IMR-90 (cell line): ENCODE measurements around the gene GPR139. TPM values are rescaled to one million over a fixed set of nuclear protein-coding genes. Genes with fewer than 3 reads are reported as not detected.

ENCODE experiments used
- ATAC-seq: fragments of 200-7000 bp; cut with Tn5 transposase; 2 replicates; pipeline ENCODE4 v1.9.1; 2020; ENCODE audit warnings: low read depth, mild to moderate bottlenecking, moderate library complexity
- BruUV-seq: library from RNA; stranded (reverse); fragments of 400-500 nt; replicated peaks from 2 replicates; lab custom pipeline; 2021; lab: Mats Ljungman, UMichigan
- CTCF ChIA-PET: fragments of 300-600 bp; formaldehyde crosslinking; extraction: SDS; loops from one replicate; lab custom pipeline; 2021; ENCODE audit warnings: antibody characterized with exemption; lab: Yijun Ruan, JAX
- POLR2A ChIA-PET: fragments of 300-600 bp; sonication (Branson Sonifier 250); formaldehyde crosslinking; loops from one replicate; lab custom pipeline; 2022; ENCODE audit warnings: antibody characterized with exemption; ENCODE audit not compliant: unreplicated experiment; lab: Charles Lee
- DNase-seq: peaks from one replicate; pipeline ENCODE4 v3.0.0; 2013
- H2AFZ ChIP-seq: replicated peaks from 2 replicates; pipeline ENCODE3; 2013; ENCODE audit warnings: low read length, mild to moderate bottlenecking; ENCODE audit not compliant: poor library complexity
- H2AK5ac ChIP-seq: 2 replicates; pipeline ENCODE4 v1.6.1; 2013; ENCODE audit warnings: low read depth, low read length, inconsistent platforms
- H2AK9ac ChIP-seq: replicated peaks from 2 replicates; pipeline ENCODE3; 2013; ENCODE audit warnings: mild to moderate bottlenecking, low read depth, low read length, moderate library complexity; ENCODE audit not compliant: poor library complexity
- H2BK120ac ChIP-seq: 2 replicates; pipeline ENCODE4 v1.6.1; 2013; ENCODE audit warnings: low read depth, low read length, inconsistent platforms
- H2BK15ac ChIP-seq: 3 replicates; pipeline ENCODE4 v1.6.1; 2013; ENCODE audit warnings: low read depth, low read length, inconsistent platforms
- H2BK20ac ChIP-seq: 2 replicates; pipeline ENCODE4 v1.6.1; 2013; ENCODE audit warnings: low read depth, mild to moderate bottlenecking, inconsistent platforms, low read length, moderate library complexity
- H2BK5ac ChIP-seq: 2 replicates; pipeline ENCODE4 v1.6.1; 2013; ENCODE audit warnings: mild to moderate bottlenecking, low read depth, low read length, inconsistent platforms; ENCODE audit not compliant: poor library complexity, severe bottlenecking
- H3K14ac ChIP-seq: replicated peaks from 2 replicates; pipeline ENCODE4 v1.6.1; 2013; ENCODE audit warnings: low read depth, low read length, inconsistent platforms
- H3K18ac ChIP-seq: 2 replicates; pipeline ENCODE4 v1.6.1; 2013; ENCODE audit warnings: low read depth, low read length, control low read depth
- H3K23ac ChIP-seq: 2 replicates; pipeline ENCODE4 v1.6.1; 2013; ENCODE audit warnings: low read depth, low read length, inconsistent platforms
- H3K27ac ChIP-seq: 2 replicates; pipeline ENCODE4 v1.5.1; 2013; ENCODE audit warnings: mild to moderate bottlenecking, control low read depth, low read length; ENCODE audit not compliant: insufficient read depth
- H3K27me3 ChIP-seq: 2 replicates; pipeline ENCODE4 v1.6.1; 2013; ENCODE audit warnings: low read length; ENCODE audit not compliant: control insufficient read depth, insufficient read depth
- H3K36me3 ChIP-seq: 2 replicates; pipeline ENCODE4 v1.6.1; 2013; ENCODE audit warnings: low read length, mixed read lengths; ENCODE audit not compliant: control insufficient read depth, insufficient read depth
- H3K4ac ChIP-seq: 2 replicates; pipeline ENCODE4 v1.6.1; 2013; ENCODE audit warnings: low read depth, low read length, inconsistent platforms
- H3K4me1 ChIP-seq: 2 replicates; pipeline ENCODE4 v1.6.1; 2013; ENCODE audit warnings: low read length, mixed read lengths; ENCODE audit not compliant: control insufficient read depth, insufficient read depth
- H3K4me2 ChIP-seq: 2 replicates; pipeline ENCODE4 v1.6.1; 2013; ENCODE audit warnings: low read depth, mild to moderate bottlenecking, control low read depth, low read length, moderate library complexity
- H3K4me3 ChIP-seq: 2 replicates; pipeline ENCODE4 v1.5.1; 2013; ENCODE audit warnings: low read depth, mild to moderate bottlenecking, control low read depth, low read length, moderate library complexity; ENCODE audit not compliant: insufficient read depth
- H3K56ac ChIP-seq: 2 replicates; pipeline ENCODE4 v1.6.1; 2013; ENCODE audit warnings: low read length, inconsistent platforms; ENCODE audit not compliant: insufficient read depth; ENCODE audit errors: extremely low read depth
- H3K79me1 ChIP-seq, 2 experiments: 2 replicates each; pipeline ENCODE4 v1.6.1; 2013; ENCODE audit warnings: low read length in 2 of 2, inconsistent platforms in 1 of 2, low read depth in 1 of 2
- H3K9ac ChIP-seq: 2 replicates; pipeline ENCODE4 v1.6.1; 2013; ENCODE audit warnings: low read depth, low read length, control low read depth
- H3K9me1 ChIP-seq: 2 replicates; pipeline ENCODE4 v1.6.1; 2013; ENCODE audit warnings: low read length, inconsistent platforms; ENCODE audit not compliant: insufficient read depth
- H3K9me3 ChIP-seq: 2 replicates; pipeline ENCODE4 v1.6.1; 2013; ENCODE audit warnings: low read length; ENCODE audit not compliant: control insufficient read depth, insufficient read depth
- H4K20me1 ChIP-seq: 2 replicates; pipeline ENCODE4 v1.6.1; 2013; ENCODE audit warnings: low read length, inconsistent platforms; ENCODE audit not compliant: insufficient read depth
- H4K5ac ChIP-seq: 2 replicates; pipeline ENCODE4 v1.6.1; 2013; ENCODE audit warnings: mild to moderate bottlenecking, low read depth, low read length, control low read depth
- H4K8ac ChIP-seq, 2 experiments: 2 replicates each; pipeline ENCODE4 v1.6.1; 2013; ENCODE audit warnings: low read depth in 2 of 2, low read length in 2 of 2, control low read depth in 1 of 2, inconsistent platforms in 1 of 2
- H4K91ac ChIP-seq: 2 replicates; pipeline ENCODE4 v1.6.1; 2013; ENCODE audit warnings: low read depth, low read length, inconsistent platforms; ENCODE audit not compliant: insufficient read depth
- BHLHE40 ChIP-seq: fragments of 150-350 bp; IDR thresholded peaks from 2 replicates; pipeline ENCODE4 v1.6.1; 2016; ENCODE audit warnings: mild to moderate bottlenecking, low read depth, low read length
- CEBPB ChIP-seq: IDR thresholded peaks from 2 replicates; pipeline ENCODE4 v1.6.1; 2012; ENCODE audit warnings: low read depth, low read length, improper control_type of control experiment
- CHD1 ChIP-seq: IDR thresholded peaks from 2 replicates; pipeline ENCODE4 v1.6.1; 2012; ENCODE audit warnings: low read depth, low read length, improper control_type of control experiment
- CTCF ChIP-seq: conservative IDR thresholded peaks from 2 replicates; pipeline ENCODE4 v1.5.1; 2012; ENCODE audit warnings: mild to moderate bottlenecking, low read depth, low read length, improper control_type of control experiment
- MAFK ChIP-seq: IDR thresholded peaks from 2 replicates; pipeline ENCODE4 v1.6.1; 2012; ENCODE audit warnings: low read depth, low read length, improper control_type of control experiment
- MXI1 ChIP-seq: IDR thresholded peaks from 2 replicates; pipeline ENCODE4 v1.6.1; 2012; ENCODE audit warnings: low read depth, mild to moderate bottlenecking, low read length, moderate library complexity, borderline replicate concordance
- POLR2A ChIP-seq: IDR thresholded peaks from 2 replicates; pipeline ENCODE4 v1.6.1; 2012; ENCODE audit warnings: mild to moderate bottlenecking, low read depth, low read length
- RAD21 ChIP-seq: IDR thresholded peaks from 2 replicates; pipeline ENCODE4 v1.6.1; 2012; ENCODE audit warnings: low read length, improper control_type of control experiment
- RCOR1 ChIP-seq: IDR thresholded peaks from 2 replicates; pipeline ENCODE4 v1.6.1; 2012; ENCODE audit warnings: mild to moderate bottlenecking, low read length, improper control_type of control experiment; ENCODE audit not compliant: insufficient replicate concordance
- WGBS, 2 experiments: methylation state at CpG; one replicate each; pipeline versions ENCODE4 v1.1.5 to v1.1.7; 2013; ENCODE audit warnings: missing lambda C conversion rate in 2 of 2; ENCODE audit not compliant: insufficient read length in 1 of 2; ENCODE audit errors: extremely low coverage in 2 of 2; 5-methylcytosine and 5-hydroxymethylcytosine counted together
- dilution Hi-C: fragments of 300-500 bp; cut with HindIII; formaldehyde crosslinking; loops from one replicate; pipeline ENCODE4 v1.14.3; 2018; ENCODE audit warnings: low sequenced_read_pairs; ENCODE audit not compliant: unreplicated experiment
- in situ Hi-C: fragments of 300-500 bp; cut with MboI; formaldehyde crosslinking; loops from 3 replicates; pipeline ENCODE4 v1.14.3; 2019; ENCODE audit warnings: low sequenced_read_pairs, inconsistent platforms, mixed read lengths
- intact Hi-C: fragments of 100-400 bp; cut with micrococcal nuclease; formaldehyde crosslinking; loops from 2 replicates; pipeline ENCODE4 v1.10.0; 2022
- polyA plus RNA-seq, 3 experiments: library from polyadenylated mRNA; depleted of rRNA; stranded (reverse); fragments of >200 nt; gene quantifications; 2 replicates each; pipeline ENCODE4 v1.2.3, GENCODE V29; 2012; ENCODE audit warnings: low replicate concordance in 1 of 3
- total RNA-seq: library from RNA; depleted of rRNA; stranded (reverse); fragments of >200 nt; gene quantifications from 2 replicates; pipeline ENCODE4 v1.2.3, GENCODE V29; 2012

GPR139 gene
- total and polyA plus RNA-seq, 2 of the 4 experiments (the other 2 are of a cell fraction), result not detected

- no peak overlapping the region for H4K91ac ChIP-seq
- in situ Hi-C loops, result no loop called here
- H3K4me1 ChIP-seq, result no peaks in the 10 kb centered on the region
- no peak overlapping the region for H3K14ac ChIP-seq
- H3K9me1 ChIP-seq, result no peaks in the 10 kb centered on the region
- no peak overlapping the region for H2AK9ac ChIP-seq
- no peaks in the 10 kb centered on the region for H3K79me1 ChIP-seq
- H2AK5ac ChIP-seq, result no peak overlapping the region
- no peak for TF ChIP-seq BHLHE40
- no peak for TF ChIP-seq RCOR1
- TF ChIP-seq MAFK, result no peak
- no peak for TF ChIP-seq CTCF
- TF ChIP-seq POLR2A, result no peak
- no peak for TF ChIP-seq RAD21
- TF ChIP-seq CEBPB, result no peak
- TF ChIP-seq MXI1, result no peak
- no peak for TF ChIP-seq CHD1
- no peak overlapping the region for H2BK5ac ChIP-seq
- dilution Hi-C loops, result no loop called here
- no peaks in the 10 kb centered on the region for H3K36me3 ChIP-seq
- H3K18ac ChIP-seq, result no peak overlapping the region
- no peak overlapping the region for H3K23ac ChIP-seq
- H2BK15ac ChIP-seq, result no peak overlapping the region
- no peak overlapping the region for H3K56ac ChIP-seq
- no peak overlapping the region for H3K9ac ChIP-seq
- no peak overlapping the region for H3K4me3 ChIP-seq
- DNase-seq (no peak), ATAC-seq (no peak)
- 53% methylated on average over 8 of the region's 17 CpGs; no CpG with 5 or more reads in 1 of the 2 experiments for WGBS, 2 experiments
- H3K27me3 ChIP-seq, result no peaks in the 10 kb centered on the region
- intact Hi-C loops, result no loop called here
- no peaks in the 10 kb centered on the region; the same call in 1 of the 2 replicates for H3K9me3 ChIP-seq
- H3K4ac ChIP-seq, result no peak overlapping the region
- ChIA-PET POLR2A (no interaction called here), CTCF (no interaction called here)
- no peak overlapping the region for H2BK120ac ChIP-seq
- H2BK20ac ChIP-seq, result no peak overlapping the region
- no peak overlapping the region for H3K27ac ChIP-seq
- no TSS peak for BruUV-seq
- H4K20me1 ChIP-seq, result no peaks in the 10 kb centered on the region
- H4K8ac ChIP-seq, result no peak overlapping the region
- no peak overlapping the region for H3K4me2 ChIP-seq
- no peak overlapping the region for H4K5ac ChIP-seq
- no peak overlapping the region for H2AFZ ChIP-seq
Measured at GRCh38 chr16:19994466-19995170, 79.1 kb downstream of the GPR139 start.
